ENCODE measurements around the gene NPDC1.

The NPDC1 gene

DNA sequence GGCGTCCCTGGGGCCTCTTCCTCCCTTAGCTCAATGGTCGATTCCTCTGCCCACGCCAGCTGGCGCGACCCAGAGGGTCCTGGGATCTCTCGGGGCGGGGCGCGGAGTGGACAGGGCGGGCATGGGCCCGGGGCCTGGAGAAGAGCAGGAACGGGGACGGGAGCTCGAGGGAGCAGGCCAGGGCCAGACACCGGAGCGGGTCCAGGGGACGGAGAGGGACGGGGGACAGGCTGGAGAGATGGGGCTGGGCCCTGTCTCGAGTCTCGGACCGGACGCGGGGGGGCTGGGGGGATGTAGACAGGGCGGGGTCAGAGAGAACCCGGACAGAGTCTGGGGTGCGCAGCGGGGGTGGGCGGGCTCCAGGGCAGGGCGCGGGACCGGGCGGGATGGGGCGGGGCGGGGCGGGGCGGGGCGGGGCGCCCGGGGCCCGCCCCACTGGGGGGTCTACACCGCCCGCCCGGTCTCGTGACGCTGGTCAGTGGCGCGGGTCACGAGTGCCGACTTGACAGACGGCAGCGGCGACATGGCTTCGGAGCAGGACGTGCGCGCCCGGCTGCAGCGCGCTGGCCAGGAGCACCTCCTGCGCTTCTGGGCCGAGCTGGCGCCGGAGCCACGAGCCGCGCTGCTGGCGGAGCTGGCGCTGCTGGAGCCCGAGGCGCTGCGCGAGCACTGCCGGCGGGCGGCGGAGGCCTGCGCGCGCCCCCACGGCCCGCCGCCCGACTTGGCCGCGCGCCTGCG, 31.2 kb upstream of the NPDC1 start, which contains the start of gene UAP1L1:
TSS of gene UAP1L1 (plus strand) at position 508 of the 738 bp plus-strand sequence. CDS start at position 524, 16 bp downstream.
- Histone ChIP-seq H3K27ac (peak within 1 kb of the TSS; percentile 62 to 87 (median 79)), H3K4me3 (peak within 1 kb of the TSS; percentile 46 to 71 (median 61))

GRCh38 chr9:137076636-137077009, 30.6 kb upstream of the NPDC1 start:
- H3K27ac ChIP-seq, result peak overlapping the region in 20 of 21 experiments; percentile 18 to 87 (median 78)
- H3K4me3 ChIP-seq, result peak overlapping the region in 6 of 7 experiments; percentile 46 to 71 (median 64)

- H3K27ac ChIP-seq, result peak overlapping the region in 11 of 21 experiments; percentile 12 to 81 (median 60)
These were observed 29.3 kb upstream of the NPDC1 start for GRCh38 chr9:137075275-137075775.

DNA sequence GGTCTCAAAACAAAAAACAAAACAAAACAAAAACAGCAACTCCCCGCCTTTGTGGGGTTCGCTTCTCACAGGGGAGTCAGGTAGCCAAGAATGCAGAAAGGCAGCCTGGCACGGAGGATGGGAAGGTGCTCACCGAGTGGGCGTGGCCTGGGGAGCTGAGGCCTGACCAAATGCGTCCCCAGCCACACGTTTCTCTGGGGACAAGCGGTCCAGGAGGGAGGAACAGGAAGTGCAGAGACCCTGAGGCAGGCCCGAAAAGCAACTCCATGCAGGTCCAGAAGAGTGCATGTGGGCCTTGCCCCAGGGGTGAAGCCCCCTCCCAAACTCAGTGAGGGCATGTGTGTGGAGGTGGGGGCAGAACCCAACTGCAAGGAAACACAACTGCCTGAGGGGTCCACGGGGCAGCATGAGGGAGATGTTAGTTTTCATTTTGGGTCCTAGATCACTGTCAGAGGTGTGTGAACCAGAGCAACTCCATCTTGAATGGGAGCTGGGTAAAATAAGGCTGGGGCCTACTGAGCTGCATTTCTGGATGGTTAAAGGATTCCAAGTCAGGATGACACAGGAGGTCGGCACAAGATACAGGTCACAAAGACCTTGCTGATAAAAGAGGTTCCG, 28.8 kb upstream of the NPDC1 start:
- Histone ChIP-seq H3K4me3 (no peak overlapping the region), H3K27ac (peak overlapping the region in 14 of 21 experiments; percentile 12 to 81 (median 49))

More at GRCh38 chr9:137075275-137075775, 29.3 kb upstream of the NPDC1 start:
- H3K4me3 ChIP-seq, result no peak overlapping the region

GRCh38 chr9:137073992-137074399, 28.0 kb upstream of the NPDC1 start:
- H3K4me3 ChIP-seq, result no peak overlapping the region
- peak overlapping the region in 2 of 21 experiments; percentile 60 for H3K27ac ChIP-seq

DNA sequence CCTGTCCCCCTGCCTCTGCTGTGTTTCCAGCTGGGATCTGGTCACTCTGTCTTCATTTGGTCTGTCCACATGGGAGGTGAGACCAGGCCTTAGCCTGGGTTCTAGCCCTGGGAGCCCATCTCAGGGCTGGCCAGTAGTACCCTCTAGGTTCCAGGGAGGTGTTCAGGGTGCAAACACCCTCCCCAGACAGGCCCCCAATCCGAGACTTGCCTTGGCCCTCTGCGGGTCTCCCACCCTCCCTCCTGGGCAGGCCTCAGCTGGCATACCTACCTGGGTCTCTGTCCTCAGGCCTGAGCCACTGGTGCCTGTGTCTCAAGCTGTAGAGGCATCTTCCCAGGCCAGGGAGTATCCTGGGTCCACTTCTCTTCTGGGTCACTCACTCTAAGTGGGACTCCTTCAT, 25.3 kb upstream of the NPDC1 start:
- peak overlapping the region in 11 of 21 experiments; percentile 21 to 77 (median 64) for H3K27ac ChIP-seq
- peak overlapping the region in 2 of 7 experiments; percentile 51 to 52 for H3K4me3 ChIP-seq

DNA sequence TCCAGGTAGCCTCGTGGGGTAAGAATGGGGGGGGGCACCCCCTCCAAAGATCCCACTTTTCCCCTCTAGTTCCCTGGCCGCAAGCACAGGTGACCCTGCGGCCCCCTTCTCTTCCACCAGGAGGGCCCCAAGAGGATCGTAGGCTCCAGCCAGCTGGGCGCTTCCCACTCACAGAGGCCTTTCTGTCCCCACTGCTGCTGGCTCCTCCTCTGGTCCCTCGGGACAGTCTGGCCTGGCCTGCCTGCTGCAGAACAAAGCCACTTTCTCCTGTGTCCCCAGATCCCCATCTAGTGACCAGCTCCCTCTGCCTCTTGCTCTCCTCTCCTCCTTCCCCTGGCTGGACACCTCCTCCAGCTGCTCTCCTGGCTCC, 24.9 kb upstream of the NPDC1 start:
- Histone ChIP-seq H3K27ac (peak overlapping the region in 16 of 21 experiments; percentile 2 to 77 (median 60)), H3K4me3 (peak overlapping the region; percentile 32 to 52 (median 48))

DNA sequence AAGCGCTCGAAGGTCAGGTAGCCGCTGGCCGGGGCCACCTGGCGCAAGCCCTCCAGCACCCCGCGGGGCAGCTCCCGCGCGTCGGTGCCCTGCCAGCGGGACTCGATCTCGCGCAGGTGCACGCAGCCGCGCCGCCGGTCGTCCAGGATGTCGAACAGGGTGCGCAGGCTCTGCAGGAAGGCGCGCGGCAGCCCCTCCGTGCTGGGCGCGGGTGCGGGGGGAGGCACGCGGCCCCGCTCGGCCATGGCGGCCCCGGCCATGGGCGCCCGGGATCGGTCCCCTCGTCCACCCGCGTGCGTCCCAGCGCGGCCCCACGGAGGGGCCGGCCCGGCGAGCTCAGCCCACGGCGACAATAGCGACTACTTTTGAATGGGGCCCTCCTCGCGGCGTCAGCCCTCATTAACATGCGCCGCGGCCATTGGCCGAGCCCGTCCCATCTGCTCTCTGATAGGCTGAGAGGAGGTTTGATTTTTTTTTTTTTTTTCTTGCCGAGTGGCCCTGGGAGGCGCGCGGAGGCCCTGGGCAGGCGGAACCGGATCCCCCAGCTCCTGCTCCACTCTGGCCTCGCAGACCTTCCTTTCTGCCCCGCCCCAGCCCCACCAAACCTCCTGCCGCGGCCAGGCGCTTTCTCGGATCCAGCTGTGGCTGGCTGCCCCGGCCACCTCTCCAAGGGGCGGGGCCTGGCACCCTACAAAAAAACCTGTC, 24.4 kb upstream of the NPDC1 start, which contains the start of gene SAPCD2:
TSS of gene SAPCD2 (minus strand) at position 357 of the 705 bp plus-strand sequence. CDS start at position 260, 97 bp downstream.
- Histone ChIP-seq H3K4me3 (peak within 1 kb of the TSS; percentile 32 to 52 (median 48)), H3K27ac (peak within 1 kb of the TSS in 16 of 21 experiments; percentile 2 to 77 (median 60))

GRCh38 chr9:137069508-137070091, 23.6 kb upstream of the NPDC1 start:
- H3K27ac ChIP-seq, result peak overlapping the region in 3 of 21 experiments; percentile 11 to 72 (median 29)
- peak overlapping the region; percentile 32 to 52 (median 48) for H3K4me3 ChIP-seq

DNA sequence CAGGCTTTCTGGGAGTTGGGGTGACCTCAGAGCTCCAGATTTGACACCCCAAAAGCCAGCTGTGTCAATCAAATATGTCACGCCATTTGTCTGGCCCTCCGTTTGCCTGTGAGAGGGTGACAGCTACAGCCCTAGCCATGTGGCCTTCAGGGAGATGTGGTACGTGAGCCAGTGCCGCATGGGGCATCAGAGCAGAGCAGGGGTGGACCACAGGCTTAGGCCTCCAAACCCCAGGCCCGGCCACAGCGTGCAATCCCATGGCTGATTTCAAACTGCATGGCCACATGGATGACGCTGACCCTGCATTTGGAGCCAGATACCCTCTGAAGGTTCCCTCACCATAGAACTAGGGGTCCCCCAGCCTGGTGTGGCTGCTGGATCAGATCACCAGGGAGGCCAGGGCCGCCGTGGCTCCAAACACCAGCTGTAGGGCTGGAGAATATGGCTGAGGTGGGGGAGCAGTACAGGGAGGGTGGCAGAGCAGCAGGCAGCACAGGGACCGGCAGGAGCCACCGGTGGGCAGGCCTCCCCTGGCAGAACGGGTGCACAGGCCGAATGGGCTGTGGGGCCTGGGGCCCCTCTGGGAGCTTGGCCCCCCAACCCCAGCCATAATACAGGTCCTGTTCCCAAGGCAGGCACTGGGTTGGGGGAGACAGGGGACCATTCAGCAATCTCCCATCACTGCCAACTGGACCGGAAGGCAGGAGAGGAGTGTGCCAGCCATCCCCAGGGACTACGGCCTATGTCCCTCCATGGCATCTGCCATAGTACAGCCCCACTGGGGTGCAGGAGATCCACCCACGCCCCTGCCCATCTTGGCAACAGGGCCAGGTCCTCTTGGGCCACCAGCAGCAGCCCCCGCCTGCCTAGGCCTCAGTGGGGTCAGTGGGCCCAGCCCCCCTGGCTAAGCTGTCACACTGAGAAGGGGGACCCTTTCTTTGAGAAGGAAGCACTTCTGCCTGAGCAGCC, 22.8 kb upstream of the NPDC1 start:
- Histone ChIP-seq H3K27ac (peak overlapping the region in 3 of 21 experiments; percentile 9 to 72 (median 23)), H3K4me3 (peak overlapping the region in 5 of 7 experiments; percentile 34 to 52 (median 51))

DNA sequence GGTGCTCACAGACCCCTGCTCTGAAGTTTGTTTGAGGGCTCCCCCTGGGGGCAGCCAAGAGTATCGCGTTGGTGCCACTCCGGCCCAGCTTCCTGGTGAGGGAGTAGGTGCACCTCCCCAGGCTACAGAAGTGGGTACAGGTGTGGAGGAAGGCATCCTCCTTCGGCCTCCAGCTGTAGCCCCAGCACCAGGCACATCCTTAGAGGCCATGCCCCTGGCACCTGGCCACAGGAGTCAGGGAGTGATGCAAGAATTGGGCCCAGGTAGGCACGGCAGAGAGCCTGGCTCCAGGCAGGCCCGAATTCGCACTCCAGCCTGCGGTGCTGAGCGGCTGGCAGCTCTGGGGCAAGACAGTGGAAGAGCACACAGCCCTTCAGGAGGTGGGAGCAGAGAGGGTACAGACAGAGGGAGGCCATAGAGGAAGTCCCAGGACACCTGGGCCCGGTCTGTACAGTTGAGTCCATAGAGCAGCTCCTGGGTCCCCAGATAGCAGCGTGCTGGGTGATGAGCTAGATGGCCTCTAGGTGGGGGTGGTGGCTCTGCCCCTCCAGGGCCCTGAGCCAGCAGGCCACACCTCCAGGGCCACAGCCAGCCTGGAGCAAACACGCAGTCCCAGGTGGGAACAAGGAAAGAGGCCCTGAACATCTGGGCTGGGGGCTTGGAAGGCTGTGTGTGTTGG, 22.0 kb upstream of the NPDC1 start:
- H3K27ac ChIP-seq, result peak overlapping the region in 2 of 21 experiments; percentile 9 to 23
- H3K4me3 ChIP-seq, result peak overlapping the region in 1 of 7 experiments; percentile 7

DNA sequence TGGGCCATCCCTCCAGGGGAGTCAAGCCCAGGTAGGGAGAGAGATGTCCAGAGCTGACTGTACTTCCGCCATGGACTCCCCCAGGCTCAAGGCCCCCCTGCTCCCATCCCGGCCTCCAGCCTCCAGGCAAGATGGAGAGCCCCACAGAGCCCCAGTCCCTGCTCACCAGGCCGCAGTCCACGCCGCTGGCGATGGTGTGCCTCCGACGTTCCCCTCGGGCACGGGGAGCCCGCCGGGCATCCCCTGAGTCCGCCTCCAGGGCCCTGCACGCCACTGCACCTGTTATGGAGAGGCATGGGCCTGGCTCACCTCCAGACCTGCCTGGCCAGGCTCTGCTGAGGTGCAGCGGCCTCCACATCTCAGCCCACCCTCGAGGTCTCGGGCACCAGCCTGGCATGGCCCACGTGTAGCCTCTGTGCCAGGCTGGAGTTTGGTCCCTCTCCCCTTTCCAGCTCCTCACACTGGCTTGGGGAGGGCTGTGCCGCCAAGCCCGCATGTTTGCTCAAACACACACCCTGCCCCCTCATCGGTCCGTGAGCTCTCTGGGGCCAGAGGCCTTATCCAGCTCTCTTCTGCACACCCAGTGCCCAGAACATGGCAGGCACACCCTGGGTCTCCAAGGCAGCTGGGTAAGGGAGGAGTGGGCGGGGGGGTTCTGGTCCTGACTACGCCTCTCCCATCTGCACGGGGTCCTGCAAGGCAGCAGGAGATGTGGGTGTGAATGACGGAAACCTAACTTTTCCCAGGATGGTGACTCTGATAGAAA, 20.3 kb upstream of the NPDC1 start:
- no peak overlapping the region for H3K27ac ChIP-seq

GRCh38 chr9:137065336-137065967, 19.5 kb upstream of the NPDC1 start:
- Histone ChIP-seq H3K27ac (no peak overlapping the region), H3K4me3 (no peak overlapping the region)

More for the DNA sequence above, 20.3 kb upstream of the NPDC1 start:
- no peak overlapping the region for H3K4me3 ChIP-seq

GRCh38 chr9:137064880-137065164, 18.8 kb upstream of the NPDC1 start:
- no peak overlapping the region for H3K27ac ChIP-seq
- H3K4me3 ChIP-seq, result no peak overlapping the region

DNA sequence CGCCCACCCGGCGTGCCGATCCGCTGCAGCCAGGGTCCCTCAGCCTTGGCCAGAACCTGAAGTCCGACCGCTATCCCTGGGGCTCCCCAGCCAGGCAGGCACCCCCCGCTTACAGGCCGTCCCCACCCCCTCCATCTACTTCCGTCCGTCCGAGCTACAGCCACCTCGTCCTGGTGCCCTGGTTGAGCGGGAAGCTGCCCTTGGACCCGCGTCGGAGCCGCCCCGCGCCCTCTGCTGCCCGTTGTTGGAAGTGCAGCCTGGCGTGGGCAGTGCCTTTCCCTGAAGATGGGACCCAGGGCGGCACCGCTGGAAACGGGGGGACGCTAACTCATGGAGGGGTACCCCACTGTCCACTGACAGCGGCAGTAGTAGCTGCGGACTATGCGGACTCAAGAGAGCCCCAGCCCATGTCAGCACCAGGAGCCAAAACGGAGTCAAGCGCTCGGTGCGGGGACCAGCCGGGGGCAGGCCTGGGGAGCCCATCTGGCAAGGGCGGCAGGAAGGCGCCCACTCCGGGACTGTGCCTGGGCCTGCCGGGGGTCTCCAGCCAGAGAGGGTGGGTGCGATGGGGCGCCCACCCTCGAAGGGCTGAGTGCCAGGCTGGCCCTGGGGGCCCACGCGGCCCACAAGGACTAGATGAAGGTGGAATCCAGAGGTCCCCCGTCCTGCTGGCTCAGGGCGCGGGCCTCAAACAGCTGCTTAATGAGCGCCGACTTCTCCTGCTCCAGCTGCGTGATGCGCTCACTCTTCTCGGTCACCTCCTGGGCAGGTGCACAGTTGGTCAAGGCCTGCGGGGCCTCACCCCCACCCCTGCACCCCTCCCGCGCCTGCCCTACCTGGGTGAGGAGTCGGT, 18.3 kb upstream of the NPDC1 start:
- Histone ChIP-seq H3K4me3 (no peak overlapping the region), H3K27ac (no peak overlapping the region)

All from skin epidermis (tissue), 12 donors.